Neutrophil (primary cell): ENCODE data around the gene CCDC86.

Experiments used
- H3K27ac ChIP-seq: fragments of 200-600 bp; sonication (generic); 2 replicates; pipeline ENCODE4 v1.5.1; 2016; ENCODE audit warnings: mild to moderate bottlenecking, moderate library complexity
- H3K27me3 ChIP-seq: fragments of 200-600 bp; sonication (generic); 2 replicates; pipeline ENCODE4 v1.6.0; 2016; ENCODE audit warnings: mild to moderate bottlenecking
- H3K36me3 ChIP-seq: fragments of 200-600 bp; sonication (generic); 2 replicates; pipeline ENCODE4 v1.5.1; 2017
- H3K4me1 ChIP-seq, 2 experiments: fragments of 200-600 bp in 1 of 2; sonication (generic) in 1 of 2; 1 replicate in 1 of 2; 2 replicates in 1 of 2; pipeline versions ENCODE4 v1.5.1 to v1.6.1; 2013 to 2016; ENCODE audit warnings: low read depth in 1 of 2, low read length in 1 of 2, mild to moderate bottlenecking in 1 of 2, moderate library complexity in 1 of 2; ENCODE audit not compliant: control insufficient read depth in 1 of 2, insufficient read depth in 1 of 2
- H3K4me3 ChIP-seq, 2 experiments: fragments of 200-600 bp in 1 of 2; sonication (generic) in 1 of 2; 1 replicate in 1 of 2; 2 replicates in 1 of 2; pipeline ENCODE4 v1.5.1; 2013 to 2016; ENCODE audit warnings: low read depth in 1 of 2, low read length in 1 of 2, mild to moderate bottlenecking in 1 of 2, moderate library complexity in 1 of 2
- H3K9me3 ChIP-seq: fragments of 200-600 bp; sonication (generic); 2 replicates; pipeline ENCODE4 v1.5.1; 2016
- CTCF ChIP-seq: fragments of 200-600 bp; sonication (generic); IDR thresholded peaks from 2 replicates; pipeline ENCODE4 v1.5.1; 2016; ENCODE audit warnings: antibody characterized with exemption

The CCDC86 gene

GRCh38 chr11:60847281-60847680 lies 5.4 kb downstream of the CCDC86 start:
- Histone ChIP-seq H3K27me3 (no peaks in the 10 kb centered on the region), H3K4me3 (no peak overlapping the region), H3K4me1 (peaks cover 7 to 9% of the 10 kb centered on the region in 2 experiments), H3K27ac (no peak overlapping the region), H3K9me3 (no peaks in the 10 kb centered on the region), H3K36me3 (no peaks in the 10 kb centered on the region)
- TF ChIP-seq CTCF, result no peak

GRCh38 chr11:60847896-60848295 lies 6.0 kb downstream of the CCDC86 start:
- Histone ChIP-seq H3K9me3 (no peaks in the 10 kb centered on the region), H3K4me3 (no peak overlapping the region), H3K36me3 (no peaks in the 10 kb centered on the region), H3K4me1 (peaks cover under 1 to 4% of the 10 kb centered on the region in 2 experiments), H3K27ac (no peak overlapping the region), H3K27me3 (no peaks in the 10 kb centered on the region)
- TF ChIP-seq CTCF, result no peak

- Histone ChIP-seq H3K36me3 (no peaks in the 10 kb centered on the region), H3K4me1 (peaks cover 0 to 4% of the 10 kb centered on the region in 2 experiments), H3K9me3 (no peaks in the 10 kb centered on the region), H3K4me3 (no peak overlapping the region), H3K27ac (no peak overlapping the region), H3K27me3 (peaks cover 2% of the 10 kb centered on the region)
- no peak for TF ChIP-seq CTCF
These were observed 6.8 kb downstream of the CCDC86 start for GRCh38 chr11:60848714-60849151.

- Histone ChIP-seq H3K27ac (no peak overlapping the region), H3K36me3 (no peaks in the 10 kb centered on the region), H3K4me1 (peaks cover 0 to 4% of the 10 kb centered on the region in 2 experiments), H3K4me3 (no peak overlapping the region), H3K27me3 (peaks cover 13% of the 10 kb centered on the region), H3K9me3 (no peaks in the 10 kb centered on the region)
- TF ChIP-seq CTCF, result no peak
These were observed 8.0 kb downstream of the CCDC86 start for GRCh38 chr11:60849641-60850520.

GRCh38 chr11:60851327-60852104 lies 9.6 kb downstream of the CCDC86 start:
- no peak for TF ChIP-seq CTCF
- Histone ChIP-seq H3K4me1 (peaks cover 0 to 4% of the 10 kb centered on the region in 2 experiments), H3K9me3 (no peaks in the 10 kb centered on the region), H3K36me3 (no peaks in the 10 kb centered on the region), H3K27ac (no peak overlapping the region), H3K27me3 (peaks cover 30% of the 10 kb centered on the region), H3K4me3 (no peak overlapping the region)
